Thyroid gland (tissue), 4 donors: ENCODE data around the gene CEACAM4.

Experiments used
- POLR2A ChIP-seq, 2 donors: fragments of 450-650 bp; IDR thresholded peaks; one replicate each; pipeline ENCODE4 v1.6.1; 2017; ENCODE audit warnings: antibody characterized with exemption in 2 of 2, mild to moderate bottlenecking in 2 of 2, moderate library complexity in 1 of 2
- TF ChIP-seq, protein P1 (sequence below), 6 experiments: fragments of 200-600 bp in 3 of 6; fragments of 450-650 bp in 3 of 6; sonication (generic) in 3 of 6; IDR thresholded peaks; one replicate each; pipeline ENCODE4 v1.5.1; 2016 to 2019; ENCODE audit warnings: antibody characterized with exemption in 6 of 6, mild to moderate bottlenecking in 2 of 6, inconsistent platforms in 1 of 6, moderate library complexity in 1 of 6

GRCh38 chr19:41615207-41615606 is 11.7 kb downstream of the CEACAM4 start:
- TF ChIP-seq, protein P1, sequence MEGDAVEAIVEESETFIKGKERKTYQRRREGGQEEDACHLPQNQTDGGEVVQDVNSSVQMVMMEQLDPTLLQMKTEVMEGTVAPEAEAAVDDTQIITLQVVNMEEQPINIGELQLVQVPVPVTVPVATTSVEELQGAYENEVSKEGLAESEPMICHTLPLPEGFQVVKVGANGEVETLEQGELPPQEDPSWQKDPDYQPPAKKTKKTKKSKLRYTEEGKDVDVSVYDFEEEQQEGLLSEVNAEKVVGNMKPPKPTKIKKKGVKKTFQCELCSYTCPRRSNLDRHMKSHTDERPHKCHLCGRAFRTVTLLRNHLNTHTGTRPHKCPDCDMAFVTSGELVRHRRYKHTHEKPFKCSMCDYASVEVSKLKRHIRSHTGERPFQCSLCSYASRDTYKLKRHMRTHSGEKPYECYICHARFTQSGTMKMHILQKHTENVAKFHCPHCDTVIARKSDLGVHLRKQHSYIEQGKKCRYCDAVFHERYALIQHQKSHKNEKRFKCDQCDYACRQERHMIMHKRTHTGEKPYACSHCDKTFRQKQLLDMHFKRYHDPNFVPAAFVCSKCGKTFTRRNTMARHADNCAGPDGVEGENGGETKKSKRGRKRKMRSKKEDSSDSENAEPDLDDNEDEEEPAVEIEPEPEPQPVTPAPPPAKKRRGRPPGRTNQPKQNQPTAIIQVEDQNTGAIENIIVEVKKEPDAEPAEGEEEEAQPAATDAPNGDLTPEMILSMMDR (IDR thresholded peaks at IDR 0.05) = no peak
- no peak for TF ChIP-seq POLR2A (IDR thresholded peaks at IDR 0.05)
